Ovary (tissue), 9 donors: Measurements from ENCODE around the gene SEPTIN11. TPM values are rescaled to one million over a fixed set of nuclear protein-coding genes. Genes with fewer than 3 reads are reported as not detected.

Experiments
- DNase-seq, 5 donors: peaks; one replicate each; pipeline ENCODE4 v3.0.0-alpha.2; 2019 to 2020
- H3K27ac ChIP-seq, 2 donors: fragments of 200-600 bp; one replicate each; pipeline versions ENCODE4 v1.5.1 to v1.8.0; 2019 to 2022
- H3K27me3 ChIP-seq: fragments of 200-600 bp; one replicate; pipeline ENCODE4 v1.8.0; 2022
- H3K36me3 ChIP-seq: fragments of 200-600 bp; sonication (generic); one replicate; pipeline ENCODE4 v1.5.1; 2019
- H3K4me1 ChIP-seq: one replicate; pipeline ENCODE4 v1.8.1; 2013; ENCODE audit warnings: mild to moderate bottlenecking, moderate library complexity; ENCODE audit not compliant: insufficient read depth
- H3K4me3 ChIP-seq: fragments of 200-600 bp; sonication (generic); one replicate; pipeline ENCODE4 v1.5.1; 2017
- H3K9me3 ChIP-seq, 2 donors: fragments of 200-600 bp in 1 of 2; sonication (generic) in 1 of 2; one replicate each; pipeline versions ENCODE4 v1.5.1 to v1.8.1; 2013 to 2019; ENCODE audit warnings: mild to moderate bottlenecking in 1 of 2, moderate library complexity in 1 of 2
- EP300 ChIP-seq: sonication (generic); formaldehyde crosslinking; IDR thresholded peaks from one replicate; pipeline ENCODE4 v1.6.1; 2017; ENCODE audit warnings: antibody characterized with exemption
- POLR2A ChIP-seq: fragments of 450-650 bp; IDR thresholded peaks from one replicate; pipeline ENCODE4 v1.6.1; 2017; ENCODE audit warnings: antibody characterized with exemption, mild to moderate bottlenecking, moderate library complexity
- WGBS, 3 donors: extraction: QIAGEN DNeasy Blood & Tissue Kit in 1 of 3; methylation state at CpG; one replicate each; pipeline versions ENCODE4 v1.1.5 to v1.1.7; 2013 to 2017; 5-methylcytosine and 5-hydroxymethylcytosine counted together
- intact Hi-C, 4 donors: fragments of 100-400 bp; cut with DNase I; formaldehyde crosslinking; loops; one replicate each; pipeline versions ENCODE4 v1.11.0 to v1.15.1; 2022 to 2023
- polyA plus RNA-seq, 2 donors: library from polyadenylated mRNA; stranded (reverse); fragments of 200-250 nt in 1 of 2; fragments of 350-450 nt in 1 of 2; fragmentation: Illumina TruSeq in 1 of 2; extraction: RNeasy Lipid Tissue Mini Kit (QIAGEN cat#74804) in 1 of 2; gene quantifications; one replicate each; pipeline ENCODE4 v1.2.3, GENCODE V29; 2013 to 2014
- total RNA-seq, 7 donors: library from RNA; depleted of rRNA in 2 of 7; stranded (reverse); fragments of >200 nt in 2 of 7; fragmentation: NEBNext Ultra II Directional in 3 of 7; extraction: Animal tissue kit (Norgen Biotek cat#: 25700) in 3 of 7; gene quantifications; one replicate each; pipeline versions ENCODE4 v1.1.0 to v1.2.4, GENCODE V29; 2016 to 2023
- TF ChIP-seq, protein P1 (sequence below), 3 donors: fragments of 450-650 bp in 2 of 3; fragments of 200-600 bp in 1 of 3; IDR thresholded peaks; one replicate each; pipeline versions ENCODE4 v1.5.1 to v1.8.0; 2016 to 2022; ENCODE audit warnings: antibody characterized with exemption in 3 of 3, mild to moderate bottlenecking in 1 of 3
- donor health status: DM: no; HTN: no; CAD: no; lungs with moderate emphysema.
- donor health status: DM: no; HTN: no; CAD: no.
- donor health status: Bipolar disorder and iron deficiency.
- donor health status: DM: yes; HTN: yes; CAD: no.
- donor health status: DM: no; HTN: no; CAD: no.
- donor health status: DM: yes; HTN: yes; CAD: no.

Gene SEPTIN11
- total and polyA plus RNA-seq, 9 donors: 24.3 to 86.0 (median 50.2) TPM

GRCh38 chr4:76997532-76997931 lies 48.0 kb downstream of the SEPTIN11 start:
- DNase-seq: no peak
- TF ChIP-seq EP300 (no peak), POLR2A (no peak)
- TF ChIP-seq, protein P1, sequence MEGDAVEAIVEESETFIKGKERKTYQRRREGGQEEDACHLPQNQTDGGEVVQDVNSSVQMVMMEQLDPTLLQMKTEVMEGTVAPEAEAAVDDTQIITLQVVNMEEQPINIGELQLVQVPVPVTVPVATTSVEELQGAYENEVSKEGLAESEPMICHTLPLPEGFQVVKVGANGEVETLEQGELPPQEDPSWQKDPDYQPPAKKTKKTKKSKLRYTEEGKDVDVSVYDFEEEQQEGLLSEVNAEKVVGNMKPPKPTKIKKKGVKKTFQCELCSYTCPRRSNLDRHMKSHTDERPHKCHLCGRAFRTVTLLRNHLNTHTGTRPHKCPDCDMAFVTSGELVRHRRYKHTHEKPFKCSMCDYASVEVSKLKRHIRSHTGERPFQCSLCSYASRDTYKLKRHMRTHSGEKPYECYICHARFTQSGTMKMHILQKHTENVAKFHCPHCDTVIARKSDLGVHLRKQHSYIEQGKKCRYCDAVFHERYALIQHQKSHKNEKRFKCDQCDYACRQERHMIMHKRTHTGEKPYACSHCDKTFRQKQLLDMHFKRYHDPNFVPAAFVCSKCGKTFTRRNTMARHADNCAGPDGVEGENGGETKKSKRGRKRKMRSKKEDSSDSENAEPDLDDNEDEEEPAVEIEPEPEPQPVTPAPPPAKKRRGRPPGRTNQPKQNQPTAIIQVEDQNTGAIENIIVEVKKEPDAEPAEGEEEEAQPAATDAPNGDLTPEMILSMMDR (IDR thresholded peaks at IDR 0.05): no peak
- 88 to 94% (median 92%) methylated on average over 5 of the region's 5 CpGs for WGBS, 3 donors
- Histone ChIP-seq H3K27me3 (no peaks in the 10 kb centered on the region), H3K27ac (no peak overlapping the region), H3K9me3 (no peaks in the 10 kb centered on the region), H3K36me3 (no peaks in the 10 kb centered on the region), H3K4me1 (peaks cover 2% of the 10 kb centered on the region), H3K4me3 (no peak overlapping the region)
- intact Hi-C loops: no loop called here

GRCh38 chr4:76998251-76998901 lies 48.8 kb downstream of the SEPTIN11 start:
- peaks cover 2% of the 10 kb centered on the region for H3K4me1 ChIP-seq
- TF ChIP-seq, protein P1 (IDR thresholded peaks at IDR 0.05): no peak
- no peak for TF ChIP-seq EP300
- TF ChIP-seq POLR2A: no peak
- H3K36me3 ChIP-seq: no peaks in the 10 kb centered on the region
- no peaks in the 10 kb centered on the region for H3K9me3 ChIP-seq
- 77 to 86% (median 85%) methylated on average over 8 of the region's 8 CpGs for WGBS, 3 donors
- intact Hi-C loops: no loop called here
- H3K4me3 ChIP-seq: no peak overlapping the region
- DNase-seq: no peak
- H3K27me3 ChIP-seq: no peaks in the 10 kb centered on the region
- no peak overlapping the region for H3K27ac ChIP-seq

Other genes with a start within 250 kb of the SEPTIN11 start
- gene SOWAHB, start 51.6 kb upstream of the SEPTIN11 start, total RNA-seq: 1 to 10 TPM in 1 of 7 donors, under 1 TPM in 3, not detected in 3; 0.10 to 1.3 (median 0.17) TPM
- gene SOWAHB, start 51.6 kb upstream of the SEPTIN11 start, polyA plus RNA-seq: under 1 TPM; 0.05 to 0.07 TPM
- 100 to 1,000 TPM; 220 to 564 (median 355) TPM for gene CCNI, start 126.2 kb downstream of the SEPTIN11 start, total RNA-seq
- gene CCNI, start 126.2 kb downstream of the SEPTIN11 start, polyA plus RNA-seq: 100 to 1,000 TPM; 296 to 772 TPM
- 10 to 100 TPM in 6 of 7 donors, 1 to 10 TPM in 1; 9.9 to 39.0 (median 19.7) TPM for gene CCNG2, start 207.5 kb downstream of the SEPTIN11 start, total RNA-seq
- gene CCNG2, start 207.5 kb downstream of the SEPTIN11 start, polyA plus RNA-seq: 10 to 100 TPM; 29.7 to 44.9 TPM